Loucy (cell line): ENCODE results near the gene SKI.

Experiments
- EZH2phosphoT487 ChIP-seq: fragments of 200-600 bp; IDR thresholded peaks from 2 replicates; pipeline ENCODE4 v1.6.1; 2018; ENCODE audit warnings: antibody characterized with exemption, mild to moderate bottlenecking, moderate library complexity, borderline replicate concordance
- TF ChIP-seq, protein P1 (sequence below): fragments of 200-600 bp; sonication (generic); conservative IDR thresholded peaks from 2 replicates; pipeline ENCODE4 v1.5.1; 2014; ENCODE audit warnings: mild to moderate bottlenecking, antibody characterized with exemption, low read length

GRCh38 chr1:2267862-2268261, 39.7 kb downstream of the SKI start:
- TF ChIP-seq, protein P1, sequence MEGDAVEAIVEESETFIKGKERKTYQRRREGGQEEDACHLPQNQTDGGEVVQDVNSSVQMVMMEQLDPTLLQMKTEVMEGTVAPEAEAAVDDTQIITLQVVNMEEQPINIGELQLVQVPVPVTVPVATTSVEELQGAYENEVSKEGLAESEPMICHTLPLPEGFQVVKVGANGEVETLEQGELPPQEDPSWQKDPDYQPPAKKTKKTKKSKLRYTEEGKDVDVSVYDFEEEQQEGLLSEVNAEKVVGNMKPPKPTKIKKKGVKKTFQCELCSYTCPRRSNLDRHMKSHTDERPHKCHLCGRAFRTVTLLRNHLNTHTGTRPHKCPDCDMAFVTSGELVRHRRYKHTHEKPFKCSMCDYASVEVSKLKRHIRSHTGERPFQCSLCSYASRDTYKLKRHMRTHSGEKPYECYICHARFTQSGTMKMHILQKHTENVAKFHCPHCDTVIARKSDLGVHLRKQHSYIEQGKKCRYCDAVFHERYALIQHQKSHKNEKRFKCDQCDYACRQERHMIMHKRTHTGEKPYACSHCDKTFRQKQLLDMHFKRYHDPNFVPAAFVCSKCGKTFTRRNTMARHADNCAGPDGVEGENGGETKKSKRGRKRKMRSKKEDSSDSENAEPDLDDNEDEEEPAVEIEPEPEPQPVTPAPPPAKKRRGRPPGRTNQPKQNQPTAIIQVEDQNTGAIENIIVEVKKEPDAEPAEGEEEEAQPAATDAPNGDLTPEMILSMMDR: no peak
- TF ChIP-seq EZH2phosphoT487: no peak
